GM18873 (cell line): Measurements from ENCODE around the gene TAF1C.

ENCODE experiments used
- ATAC-seq: cut with Tn5 transposase; IDR thresholded peaks from one replicate; pipeline ENCODE4 v1.9.1; 2021; ENCODE audit warnings: mild to moderate bottlenecking, moderate library complexity, moderate number of reproducible peaks; ENCODE audit not compliant: unreplicated experiment, low FRiP score

The TAF1C gene

GRCh38 chr16:84184775-84185174 lies 2.1 kb downstream of the TAF1C start:
- ATAC-seq, result no peak

GRCh38 chr16:84183911-84184591 lies 2.8 kb downstream of the TAF1C start:
- ATAC-seq, result no peak

GRCh38 chr16:84183572-84183875 lies 3.3 kb downstream of the TAF1C start:
- ATAC-seq, result no peak

- no peak for ATAC-seq
Observed at GRCh38 chr16:84182680-84183571, 3.9 kb downstream of the TAF1C start.

- ATAC-seq, result no peak
Observed at GRCh38 chr16:84182104-84182503, 4.8 kb downstream of the TAF1C start.

GRCh38 chr16:84181144-84181915 lies 5.5 kb downstream of the TAF1C start:
- ATAC-seq, result no peak

- ATAC-seq, result no peak
Observed at GRCh38 chr16:84180519-84181140, 6.2 kb downstream of the TAF1C start.

- ATAC-seq, result no peak
Observed at GRCh38 chr16:84179612-84180320, 7.1 kb downstream of the TAF1C start.

GRCh38 chr16:84178892-84179611 lies 7.8 kb downstream of the TAF1C start:
- ATAC-seq, result no peak

- no peak for ATAC-seq
Observed at GRCh38 chr16:84178146-84178765, 8.6 kb downstream of the TAF1C start.

- no peak for ATAC-seq
Observed at GRCh38 chr16:84177741-84178073, 9.2 kb downstream of the TAF1C start.

GRCh38 chr16:84176192-84177053 lies 10.4 kb downstream of the TAF1C start:
- no peak for ATAC-seq

GRCh38 chr16:84175350-84176081 lies 11.3 kb downstream of the TAF1C start:
- ATAC-seq, result peak; percentile 70

GRCh38 chr16:84174396-84174795 lies 12.5 kb downstream of the TAF1C start:
- ATAC-seq, result no peak

GRCh38 chr16:84169765-84170310 lies 17.0 kb downstream of the TAF1C start:
- ATAC-seq, result no peak

- ATAC-seq, result no peak
Observed at GRCh38 chr16:84166796-84167695, 19.8 kb downstream of the TAF1C start.
